HG03432 (cell line): ENCODE measurements around the gene WDR7.

Experiments used
- ATAC-seq: cut with Tn5 transposase; IDR thresholded peaks from one replicate; pipeline ENCODE4 v1.9.1; 2021; ENCODE audit warnings: mild to moderate bottlenecking, moderate library complexity; ENCODE audit not compliant: unreplicated experiment

Gene WDR7

GRCh38 chr18:56789889-56790180, 138.7 kb downstream of the WDR7 start:
- no peak for ATAC-seq

DNA sequence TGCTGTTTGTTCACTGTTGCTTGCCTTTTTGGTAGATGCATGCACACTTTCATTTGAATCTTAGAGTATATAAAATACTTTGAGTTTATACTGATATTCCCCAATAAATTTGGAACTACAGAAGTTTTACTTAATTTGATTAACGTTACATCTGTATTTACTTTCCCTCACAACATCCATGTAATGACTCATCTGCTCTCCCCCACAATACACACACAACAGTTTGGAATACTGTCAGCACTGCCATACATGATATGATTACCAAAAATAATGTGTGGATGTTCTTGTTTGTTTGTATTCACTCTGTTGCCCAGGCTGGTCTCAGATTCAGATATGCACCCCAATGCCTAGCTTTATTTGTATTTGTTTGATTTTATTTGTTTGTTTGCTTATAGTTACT, 144.2 kb downstream of the WDR7 start:
- no peak for ATAC-seq

DNA sequence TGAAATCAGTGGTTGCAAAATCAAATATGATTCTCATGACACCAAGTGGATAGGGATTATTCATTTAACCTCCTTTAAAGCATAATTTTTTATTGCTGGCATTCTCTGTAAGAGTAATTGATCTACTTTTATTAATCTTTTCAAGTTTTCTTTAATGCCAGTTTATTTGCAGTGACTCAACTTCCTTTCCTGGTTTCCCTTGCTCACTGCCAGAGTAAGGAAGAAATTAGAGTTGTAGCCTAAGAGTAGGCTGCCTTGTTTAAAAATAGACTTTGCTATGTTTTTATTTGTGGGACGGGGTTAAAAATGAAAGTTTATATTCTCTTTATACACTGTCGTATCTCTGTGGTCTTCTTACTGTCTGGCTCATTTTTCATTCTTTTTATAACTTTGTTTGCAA, 148.6 kb downstream of the WDR7 start:
- no peak for ATAC-seq

GRCh38 chr18:56803051-56803450, 151.9 kb downstream of the WDR7 start:
- ATAC-seq: no peak

DNA sequence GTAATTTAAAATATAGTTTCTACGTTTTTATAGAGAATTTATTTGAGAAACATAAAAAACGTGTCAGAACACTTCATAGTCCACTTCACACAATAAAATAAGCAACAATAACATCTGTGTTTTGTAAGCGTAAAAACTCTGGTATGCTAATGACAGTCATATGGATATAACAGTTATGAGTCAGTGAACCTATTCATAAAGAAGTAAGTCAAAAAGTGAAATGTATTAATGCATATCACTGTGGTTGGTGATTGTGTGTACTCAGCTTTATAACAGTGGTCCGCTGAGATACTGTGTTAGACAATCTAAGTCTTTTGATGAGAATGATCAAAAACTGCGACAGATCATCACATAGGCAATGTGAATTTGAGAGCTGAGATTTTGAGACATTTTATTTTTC, 153.2 kb downstream of the WDR7 start:
- ATAC-seq: peak; percentile 60

DNA sequence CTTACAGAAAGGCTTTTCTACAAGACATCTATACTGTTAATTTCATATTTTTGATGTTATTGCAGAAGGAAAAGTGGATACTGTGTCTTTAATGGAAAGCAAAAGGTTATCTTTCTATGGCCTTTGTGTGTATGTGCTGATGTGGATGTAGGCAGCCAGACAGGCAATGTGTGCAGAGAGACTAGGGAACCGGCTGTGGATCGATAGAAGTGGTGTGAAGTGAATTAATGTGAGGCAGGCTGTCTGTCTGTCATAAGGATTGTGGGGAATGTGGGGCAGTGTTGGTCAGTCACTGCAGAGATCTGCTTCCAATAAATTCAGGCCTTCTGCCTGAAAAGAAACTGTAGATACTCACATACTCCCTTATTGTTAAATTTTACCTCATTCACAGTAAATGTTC, 156.7 kb downstream of the WDR7 start:
- ATAC-seq: no peak

DNA sequence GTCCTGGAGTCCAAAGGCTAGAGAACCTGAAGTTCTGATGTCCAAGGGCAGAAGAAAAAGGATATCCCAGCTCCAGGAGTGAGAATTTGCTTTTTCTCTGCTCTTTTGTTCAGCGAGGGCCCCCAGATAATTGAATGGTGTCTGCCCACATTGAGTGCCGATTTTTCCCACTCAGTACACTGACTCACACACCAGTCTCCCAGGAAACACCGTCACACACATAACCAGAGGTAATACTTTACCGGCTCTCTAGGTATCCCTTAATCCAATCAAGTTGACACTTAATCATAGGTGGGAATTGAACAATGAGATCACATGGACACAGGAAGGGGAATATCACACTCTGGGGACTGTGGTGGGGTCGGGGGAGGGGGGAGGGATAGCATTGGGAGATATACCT, 161.5 kb downstream of the WDR7 start:
- no peak for ATAC-seq

DNA sequence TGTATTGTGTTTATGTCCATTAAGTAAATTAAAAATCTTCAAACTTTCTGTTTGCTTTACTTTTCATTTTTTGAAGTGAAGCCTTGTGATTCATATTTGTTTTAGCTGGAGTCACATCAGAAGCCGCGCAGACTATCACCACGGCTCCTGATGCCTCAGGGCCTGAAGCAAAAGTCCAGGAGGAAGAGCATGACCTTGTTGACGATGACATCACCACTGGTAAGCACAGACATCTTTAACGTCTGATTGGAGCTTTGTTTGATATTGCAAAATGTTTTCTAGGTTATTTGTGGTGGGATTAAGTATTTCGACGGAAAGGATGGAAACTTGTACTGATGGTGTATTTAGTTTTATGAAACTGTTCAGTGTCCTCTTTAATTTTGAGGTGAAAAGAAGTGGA, 164.8 kb downstream of the WDR7 start:
- ATAC-seq: no peak

GRCh38 chr18:56823986-56824565, 172.9 kb downstream of the WDR7 start:
- ATAC-seq: no peak

- no peak for ATAC-seq
Observed at GRCh38 chr18:56825321-56825720, 174.2 kb downstream of the WDR7 start.

GRCh38 chr18:56825878-56826277, 174.7 kb downstream of the WDR7 start:
- no peak for ATAC-seq

- ATAC-seq: no peak
Observed at GRCh38 chr18:56831988-56832387, 180.8 kb downstream of the WDR7 start.

DNA sequence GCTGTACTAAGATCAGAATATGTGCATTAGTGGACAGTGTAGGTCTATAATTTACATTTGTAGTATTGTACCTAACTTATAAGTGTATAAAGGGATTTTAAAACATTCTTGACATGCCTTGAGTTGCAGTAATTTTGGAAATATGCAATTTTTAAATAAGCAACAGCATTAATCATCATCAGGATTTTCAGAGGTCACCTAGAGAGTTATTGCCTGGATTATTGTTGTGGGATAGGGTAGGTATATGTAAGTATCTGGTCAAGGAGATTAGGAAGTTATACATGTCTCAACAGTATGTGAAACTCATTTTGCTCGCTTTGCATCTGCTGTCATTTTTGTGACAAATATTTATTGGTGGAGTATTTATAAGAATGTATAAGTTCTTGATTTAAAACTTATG, 184.2 kb downstream of the WDR7 start:
- ATAC-seq: no peak

DNA sequence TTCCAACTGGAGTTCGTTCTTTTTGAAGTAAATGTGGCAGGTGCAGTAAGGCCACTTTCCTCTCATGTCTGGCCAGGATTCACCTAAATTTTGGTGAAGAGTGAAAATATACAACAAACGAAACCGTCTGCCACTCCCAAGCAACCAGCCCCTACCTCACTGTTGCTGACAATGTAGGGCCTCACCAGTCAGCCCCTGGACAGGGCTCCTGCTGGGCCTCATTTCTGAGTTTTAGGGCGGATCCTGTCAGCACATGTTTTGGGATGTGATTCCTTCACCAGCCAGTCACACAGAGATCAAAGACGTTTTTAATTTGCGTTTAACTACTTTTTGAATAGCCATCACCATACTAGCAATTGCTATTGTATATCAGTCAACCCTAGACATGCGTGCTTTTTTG, 185.0 kb downstream of the WDR7 start:
- no peak for ATAC-seq

DNA sequence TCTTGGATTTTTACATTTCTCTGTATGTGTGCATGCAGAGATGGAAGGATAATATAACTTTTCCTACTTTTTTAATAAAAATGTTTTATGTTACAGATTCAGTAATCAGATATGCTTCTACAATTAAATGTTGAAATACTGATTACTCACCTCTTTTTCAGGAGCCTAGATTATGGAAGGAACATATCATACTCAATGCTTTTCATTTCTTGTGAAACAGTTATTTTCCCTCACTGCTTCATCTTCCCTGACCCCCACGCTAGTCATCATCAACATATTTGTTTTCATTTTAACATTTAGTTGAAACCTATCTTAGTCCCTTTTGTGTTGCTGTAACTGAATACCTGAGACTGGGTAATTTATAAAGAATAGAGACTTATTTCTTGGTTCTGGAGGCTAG, 190.7 kb downstream of the WDR7 start:
- no peak for ATAC-seq

GRCh38 chr18:56843241-56843640, 192.1 kb downstream of the WDR7 start:
- ATAC-seq: no peak

GRCh38 chr18:56844556-56844955, 193.4 kb downstream of the WDR7 start:
- ATAC-seq: no peak

GRCh38 chr18:56851774-56852173, 200.6 kb downstream of the WDR7 start:
- peak; percentile 95 for ATAC-seq

GRCh38 chr18:56853961-56854360, 202.8 kb downstream of the WDR7 start:
- ATAC-seq: no peak

DNA sequence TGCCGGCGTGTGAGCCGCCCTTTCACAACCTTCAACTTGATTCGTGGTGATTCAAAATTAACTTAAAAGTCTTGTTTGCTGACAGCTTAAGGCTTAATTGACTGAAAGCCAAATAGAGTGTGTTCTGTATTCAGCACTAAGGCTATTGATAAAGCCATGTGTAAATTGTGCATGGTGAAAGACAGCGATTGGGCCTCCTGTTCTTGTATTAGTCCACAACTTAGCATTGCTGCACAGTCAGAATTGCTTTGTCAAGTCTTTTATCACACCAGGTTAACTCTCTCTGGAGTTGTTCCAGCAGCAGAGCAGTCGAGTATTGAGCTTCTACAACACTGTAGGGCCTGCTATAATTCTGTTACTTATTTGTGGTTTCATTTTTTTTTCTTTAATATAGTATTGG, 210.1 kb downstream of the WDR7 start:
- no peak for ATAC-seq

DNA sequence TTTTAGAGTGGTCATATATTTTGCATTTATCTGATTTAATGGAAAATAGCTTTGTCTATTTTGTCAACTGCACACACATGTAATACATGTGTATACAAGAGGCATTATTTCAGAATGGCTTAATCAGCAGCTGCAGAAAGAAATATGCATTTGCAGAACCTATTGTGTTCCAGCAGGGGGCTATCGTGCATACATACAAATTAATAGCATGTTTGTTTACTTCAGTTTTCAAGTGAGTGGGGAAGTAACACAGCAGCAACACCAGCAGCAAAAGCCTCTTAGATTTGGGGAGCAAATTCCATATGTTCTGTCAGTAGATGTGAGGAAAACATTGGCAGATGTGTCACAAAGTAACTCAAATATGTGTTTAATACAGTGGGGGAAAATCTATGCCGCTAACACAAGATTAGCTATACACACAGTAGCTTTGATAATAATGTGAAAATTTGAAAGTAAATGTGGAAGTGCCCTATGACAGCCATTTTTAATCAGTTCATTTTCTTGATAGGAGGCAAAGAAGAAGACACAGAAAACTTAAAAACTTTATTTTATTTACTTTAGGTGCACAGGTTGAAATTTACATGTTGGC, 218.1 kb downstream of the WDR7 start:
- ATAC-seq: peak; percentile 72

GRCh38 chr18:56870982-56871381, 219.8 kb downstream of the WDR7 start:
- no peak for ATAC-seq

DNA sequence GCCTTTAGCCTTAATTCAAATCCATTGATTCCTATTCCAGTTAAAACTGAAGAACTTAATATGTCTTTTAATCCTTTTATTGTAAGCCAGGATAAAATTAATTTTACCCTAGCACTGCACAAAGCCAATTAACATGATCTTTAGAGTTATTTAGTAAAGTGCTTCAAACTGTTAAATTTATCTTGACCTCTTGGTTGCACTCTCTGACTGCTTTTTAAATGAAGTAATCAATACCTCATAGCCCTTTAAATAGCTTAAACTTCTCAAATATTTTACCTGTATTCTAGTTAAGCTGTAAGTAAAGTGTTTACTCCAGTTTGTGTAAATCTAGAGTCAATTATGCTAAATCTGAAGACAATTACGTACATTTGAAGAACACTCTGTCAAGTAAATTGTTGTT, 221.0 kb downstream of the WDR7 start:
- no peak for ATAC-seq
